ENCODE data around the gene ATF1.

ATF1 gene

DNA sequence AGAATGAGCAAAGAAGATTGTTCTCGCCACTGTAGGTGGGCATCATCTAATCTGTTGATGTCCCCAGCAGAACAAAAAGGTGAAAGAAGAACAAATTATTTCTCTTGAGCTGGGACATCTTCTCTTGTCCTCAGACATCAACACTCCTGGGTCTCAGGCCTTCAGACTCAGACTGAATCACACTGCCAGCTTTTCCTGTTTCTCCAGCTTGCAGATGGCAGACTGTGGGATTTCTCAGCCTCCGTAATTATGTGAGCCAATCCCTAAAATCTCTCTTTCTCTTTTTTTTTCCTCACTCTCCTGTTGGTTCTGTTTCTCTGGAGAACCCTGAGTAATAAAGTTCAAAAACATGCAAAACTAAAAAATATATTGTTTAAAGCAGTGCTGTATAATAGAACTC lies 75.1 kb downstream of the ATF1 start:
- ChIA-PET CTCF (interaction anchor here (0.9 to 1.4 kb wide), 4 partner anchors 13 to 148 kb away, joined by 3 to 5 read pairs (median 4); no protein-coding TSS in a partner anchor), POLR2A (interaction anchor here (1.0 kb wide), 1 partner anchor 14 kb away, joined by 4 read pairs; no protein-coding TSS in a partner anchor)
- TF ChIP-seq, protein P1, sequence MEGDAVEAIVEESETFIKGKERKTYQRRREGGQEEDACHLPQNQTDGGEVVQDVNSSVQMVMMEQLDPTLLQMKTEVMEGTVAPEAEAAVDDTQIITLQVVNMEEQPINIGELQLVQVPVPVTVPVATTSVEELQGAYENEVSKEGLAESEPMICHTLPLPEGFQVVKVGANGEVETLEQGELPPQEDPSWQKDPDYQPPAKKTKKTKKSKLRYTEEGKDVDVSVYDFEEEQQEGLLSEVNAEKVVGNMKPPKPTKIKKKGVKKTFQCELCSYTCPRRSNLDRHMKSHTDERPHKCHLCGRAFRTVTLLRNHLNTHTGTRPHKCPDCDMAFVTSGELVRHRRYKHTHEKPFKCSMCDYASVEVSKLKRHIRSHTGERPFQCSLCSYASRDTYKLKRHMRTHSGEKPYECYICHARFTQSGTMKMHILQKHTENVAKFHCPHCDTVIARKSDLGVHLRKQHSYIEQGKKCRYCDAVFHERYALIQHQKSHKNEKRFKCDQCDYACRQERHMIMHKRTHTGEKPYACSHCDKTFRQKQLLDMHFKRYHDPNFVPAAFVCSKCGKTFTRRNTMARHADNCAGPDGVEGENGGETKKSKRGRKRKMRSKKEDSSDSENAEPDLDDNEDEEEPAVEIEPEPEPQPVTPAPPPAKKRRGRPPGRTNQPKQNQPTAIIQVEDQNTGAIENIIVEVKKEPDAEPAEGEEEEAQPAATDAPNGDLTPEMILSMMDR (IDR thresholded peaks at IDR 0.05; ENCODE audit: insufficient read depth, low read length, missing control alignments): no peak
- no peak for DNase-seq (ENCODE audit: low read depth, low spot score)
- no peak overlapping the region for H3K4me3 ChIP-seq (ENCODE audit: low read depth, low read length)

DNA sequence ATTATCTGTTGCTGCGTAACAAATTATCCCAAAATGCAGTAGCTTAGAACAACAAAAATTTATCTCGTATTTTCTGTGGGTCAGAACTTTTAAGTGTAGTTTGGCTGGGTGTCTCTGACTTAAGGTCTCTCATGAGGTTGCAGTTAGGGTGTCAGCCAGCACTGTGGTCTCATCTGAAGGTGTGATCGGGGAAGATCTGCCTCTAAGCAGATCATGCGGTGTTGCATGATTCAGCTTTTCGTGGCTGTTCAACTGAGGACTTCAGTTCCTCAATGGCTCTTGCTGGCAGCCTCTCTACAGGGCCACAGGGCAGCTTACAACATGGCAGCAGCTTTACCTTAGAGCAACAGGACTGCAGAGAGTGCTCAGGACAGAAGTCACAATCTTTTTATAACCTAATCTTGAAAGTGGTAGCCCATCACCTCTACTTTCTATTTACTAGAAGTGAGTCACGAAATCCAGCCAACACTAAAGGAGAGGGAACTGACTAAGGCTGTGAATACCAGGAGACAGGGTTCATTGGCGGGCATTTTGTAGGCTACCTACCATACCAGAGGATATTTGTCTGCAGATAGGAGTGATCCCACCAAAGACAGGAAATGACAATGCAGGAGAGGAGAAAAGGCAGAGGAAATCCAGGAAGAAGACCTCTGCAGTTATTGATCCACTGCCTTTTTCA lies 77.0 kb downstream of the ATF1 start:
- DNase-seq (ENCODE audit: low read depth, low spot score): no peak
- TF ChIP-seq, protein P1 (IDR thresholded peaks at IDR 0.05; ENCODE audit: insufficient read depth, low read length, missing control alignments): no peak
- ChIA-PET CTCF (interaction anchor here (0.8 to 1.5 kb wide), 3 partner anchors 15 to 147 kb away, joined by 3 to 4 read pairs (median 4); no protein-coding TSS in a partner anchor), POLR2A (no interaction called here)
- no peak overlapping the region for H3K4me3 ChIP-seq (ENCODE audit: low read depth, low read length)

DNA sequence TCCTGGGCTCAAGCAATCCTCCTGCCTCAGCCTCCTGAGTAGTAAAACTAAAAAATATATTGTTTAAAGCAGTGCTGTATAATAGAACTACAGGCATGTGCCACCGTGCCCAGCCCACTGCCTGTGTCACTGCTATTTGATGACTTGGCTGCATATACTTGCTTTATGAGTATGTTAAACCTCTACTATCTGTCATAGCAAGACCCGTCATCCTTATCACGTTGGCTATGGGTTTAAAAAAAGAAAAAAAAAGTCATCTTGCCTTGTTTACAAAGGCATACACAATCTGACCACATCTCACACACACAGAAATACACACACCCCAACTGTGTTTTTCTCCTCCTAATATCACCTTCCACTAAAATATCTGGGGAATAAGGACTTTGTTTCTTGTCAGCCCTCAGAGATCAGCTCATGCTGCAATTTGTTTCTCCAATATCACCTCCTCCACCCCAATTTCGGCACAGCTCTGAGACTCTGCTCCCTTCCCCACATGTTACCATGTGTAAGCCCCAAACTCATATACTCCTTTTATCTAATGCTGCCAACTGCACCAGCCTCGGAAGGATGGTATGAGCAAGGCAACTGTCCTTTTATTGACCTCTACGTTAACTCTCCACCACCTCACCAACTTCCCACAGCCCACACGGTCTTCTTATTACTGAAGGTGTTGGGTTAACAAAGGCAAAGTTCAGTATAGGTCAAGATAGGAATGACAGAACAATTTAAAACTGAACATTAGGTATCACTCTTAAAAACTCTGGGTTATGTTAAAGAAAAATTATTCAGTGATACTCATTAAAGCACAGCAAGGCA lies 78.0 kb downstream of the ATF1 start:
- DNase-seq (ENCODE audit: low read depth, low spot score): no peak
- CTCF ChIA-PET: no interaction called here
- POLR2A ChIA-PET: no interaction called here
- no peak overlapping the region for H3K4me3 ChIP-seq (ENCODE audit: low read depth, low read length)
- TF ChIP-seq, protein P1 (IDR thresholded peaks at IDR 0.05; ENCODE audit: insufficient read depth, low read length, missing control alignments): no peak

DNA sequence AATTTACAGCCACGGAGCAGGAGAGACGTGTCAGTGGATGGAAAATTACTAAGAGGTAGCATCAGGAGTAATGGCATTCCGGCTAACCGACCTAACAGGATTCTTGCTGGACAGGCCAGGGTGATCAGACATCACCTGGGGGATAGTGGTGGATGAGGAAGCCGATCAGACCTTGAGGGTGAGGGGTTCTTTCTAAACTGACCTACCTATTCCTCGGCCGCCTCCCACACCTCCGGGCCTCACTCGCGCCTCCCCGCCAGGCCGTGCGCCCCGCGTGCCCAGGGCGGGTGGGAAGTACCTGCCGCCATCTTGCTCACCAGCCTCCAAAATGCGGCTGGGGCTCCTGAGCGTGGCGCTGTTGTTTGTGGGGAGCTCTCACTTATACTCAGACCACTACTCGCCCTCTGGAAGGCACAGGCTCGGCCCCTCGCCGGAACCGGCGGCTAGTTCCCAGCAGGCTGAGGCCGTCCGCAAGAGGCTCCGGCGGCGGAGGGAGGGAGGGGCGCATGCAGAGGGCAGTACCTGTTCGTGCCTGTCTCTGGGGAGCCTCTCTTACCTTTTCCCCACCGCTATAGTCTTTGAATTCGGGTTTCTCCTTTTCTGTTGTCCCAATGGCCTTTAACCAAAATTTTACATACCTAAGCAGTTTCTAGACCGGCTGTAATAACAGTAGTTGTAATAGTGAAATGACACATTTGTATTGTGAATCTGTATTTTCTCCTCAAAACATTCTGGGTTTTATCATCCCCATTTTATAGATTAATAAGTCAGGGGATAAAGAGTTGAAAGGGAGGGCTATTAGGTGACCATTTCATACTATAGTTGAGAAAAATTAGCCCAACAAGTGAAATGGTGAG lies 79.0 kb downstream of the ATF1 start, which contains the start of gene TMPRSS12:
Gene TMPRSS12 (plus strand): TSS at position 290 of the 857 bp plus-strand sequence. CDS start 39 bp downstream, at position 329.
- DNase-seq (ENCODE audit: low read depth, low spot score): no peak
- no peak within 1 kb of the TSS for H3K4me3 ChIP-seq (ENCODE audit: low read depth, low read length)
- ChIA-PET POLR2A (no interaction called here), CTCF (interaction anchor here (0.9 kb wide), 1 partner anchor 21 kb away, joined by 3 read pairs; no protein-coding TSS in a partner anchor)
- TF ChIP-seq, protein P1 (IDR thresholded peaks at IDR 0.05; ENCODE audit: insufficient read depth, low read length, missing control alignments): no peak

DNA sequence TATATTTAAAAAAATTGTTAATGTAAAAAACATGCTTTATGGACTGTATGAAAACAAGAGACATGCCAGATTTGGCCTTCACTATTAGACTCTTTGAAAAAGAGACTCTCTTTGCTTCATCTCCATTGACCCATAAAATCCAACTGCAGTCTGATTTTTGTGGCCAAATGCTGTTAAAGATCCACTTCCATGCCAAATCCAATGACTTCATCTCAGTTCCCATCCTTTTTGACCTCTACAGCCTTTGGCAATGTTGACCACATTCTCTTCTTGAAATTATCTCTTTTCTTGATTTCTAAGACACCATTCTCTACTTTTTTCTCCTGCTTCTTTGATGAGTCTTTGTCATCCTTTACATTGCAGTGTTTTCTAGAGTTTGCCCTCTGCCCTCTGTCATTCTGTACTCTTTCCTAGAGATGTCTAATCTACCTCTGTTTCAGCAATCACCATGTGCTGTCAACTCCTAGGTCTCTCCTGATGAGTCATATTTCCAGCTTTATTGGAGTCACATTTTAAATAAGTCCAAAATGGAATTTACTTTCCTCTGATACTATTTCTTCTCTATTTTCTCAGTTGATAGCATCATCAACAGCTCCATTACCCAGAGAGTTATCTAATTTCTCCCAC lies 81.2 kb downstream of the ATF1 start:
- no peak overlapping the region for H3K4me3 ChIP-seq (ENCODE audit: low read depth, low read length)
- CTCF ChIA-PET: interaction anchor here (1.1 to 1.2 kb wide), 2 partner anchors 9 to 19 kb away, joined by 5 to 6 read pairs; no protein-coding TSS in a partner anchor
- POLR2A ChIA-PET: no interaction called here
- TF ChIP-seq, protein P1 (IDR thresholded peaks at IDR 0.05; ENCODE audit: insufficient read depth, low read length, missing control alignments): no peak
- no peak for DNase-seq (ENCODE audit: low read depth, low spot score)
